Neural cell (in vitro differentiated cells): Measurements from ENCODE around the gene FOXS1.

Experiments used
- EP300 ChIP-seq: fragments of 450-650 bp; conservative IDR thresholded peaks from 2 replicates; pipeline ENCODE4 v1.6.1; 2014; ENCODE audit warnings: antibody characterized with exemption, mild to moderate bottlenecking, moderate library complexity; ENCODE audit not compliant: poor library complexity, severe bottlenecking
- EZH2 ChIP-seq: fragments of 200-600, 300-800 bp; shearing (Covaris generic), sonication (generic); IDR thresholded peaks from 2 replicates; pipeline ENCODE4 v1.6.1; 2014; ENCODE audit warnings: antibody characterized with exemption, low read length, borderline replicate concordance, mild to moderate bottlenecking; ENCODE audit not compliant: insufficient read depth, poor library complexity, severe bottlenecking
- POLR2AphosphoS5 ChIP-seq: IDR thresholded peaks from 2 replicates; pipeline ENCODE4 v1.6.1; 2012
- RAD21 ChIP-seq: fragments of 450-650 bp; conservative IDR thresholded peaks from 2 replicates; pipeline ENCODE4 v1.6.1; 2014; ENCODE audit warnings: antibody characterized with exemption, mild to moderate bottlenecking, moderate library complexity
- SMC3 ChIP-seq: fragments of 450-650 bp; conservative IDR thresholded peaks from 2 replicates; pipeline ENCODE4 v1.6.1; 2014; ENCODE audit warnings: antibody characterized with exemption, mild to moderate bottlenecking, moderate library complexity; ENCODE audit not compliant: poor library complexity
- TAF1 ChIP-seq: IDR thresholded peaks from 2 replicates; pipeline ENCODE4 v1.6.1; 2012; ENCODE audit warnings: low read depth
- TF ChIP-seq, protein P1 (sequence below): fragments of 450-650 bp; IDR thresholded peaks from 2 replicates; pipeline ENCODE4 v1.5.1; 2014; ENCODE audit warnings: antibody characterized with exemption, mild to moderate bottlenecking, moderate library complexity; ENCODE audit not compliant: poor library complexity, severe bottlenecking
- TF ChIP-seq, protein P2 (sequence below): IDR thresholded peaks from 2 replicates; pipeline ENCODE4 v1.6.1; 2012; ENCODE audit warnings: borderline replicate concordance

DNA sequence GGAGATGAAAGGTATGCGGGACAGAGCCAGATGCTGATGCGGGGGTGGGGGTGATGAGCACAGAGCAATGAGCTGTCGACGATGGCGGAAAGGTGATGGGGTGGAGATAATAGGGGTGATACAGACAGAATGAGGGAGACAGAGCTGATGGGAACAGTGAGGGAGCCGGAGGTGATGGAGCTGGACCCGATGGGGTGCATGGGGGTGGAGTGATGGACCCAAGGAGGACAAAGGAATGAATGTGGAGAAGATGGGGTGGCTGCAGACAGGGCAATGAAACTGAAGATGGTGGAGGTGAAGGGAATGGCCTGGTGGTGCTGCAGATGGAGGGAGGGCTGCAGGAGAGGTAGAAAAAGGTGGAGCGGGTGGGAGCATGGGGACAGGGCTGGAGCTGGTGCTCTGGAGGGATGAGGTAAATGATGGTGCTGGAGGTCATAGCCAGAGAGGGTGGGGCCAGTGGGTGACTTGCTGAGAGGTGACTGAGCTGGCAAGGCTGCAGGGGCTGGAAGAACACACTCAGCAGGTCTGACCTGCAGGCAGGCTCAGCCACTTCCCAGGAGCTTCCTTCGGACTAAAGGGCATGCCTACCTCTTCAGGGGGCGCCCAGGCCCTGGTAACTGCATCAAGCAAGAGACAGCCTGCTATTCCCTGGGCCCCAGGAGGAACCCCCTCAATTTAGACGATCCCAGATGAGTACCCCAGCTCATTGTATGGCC, 6.0 kb upstream of the FOXS1 start:
- TF ChIP-seq POLR2AphosphoS5 (no peak), EZH2 (no peak), EP300 (no peak), TAF1 (no peak), SMC3 (no peak), RAD21 (no peak)
- TF ChIP-seq, protein P1, sequence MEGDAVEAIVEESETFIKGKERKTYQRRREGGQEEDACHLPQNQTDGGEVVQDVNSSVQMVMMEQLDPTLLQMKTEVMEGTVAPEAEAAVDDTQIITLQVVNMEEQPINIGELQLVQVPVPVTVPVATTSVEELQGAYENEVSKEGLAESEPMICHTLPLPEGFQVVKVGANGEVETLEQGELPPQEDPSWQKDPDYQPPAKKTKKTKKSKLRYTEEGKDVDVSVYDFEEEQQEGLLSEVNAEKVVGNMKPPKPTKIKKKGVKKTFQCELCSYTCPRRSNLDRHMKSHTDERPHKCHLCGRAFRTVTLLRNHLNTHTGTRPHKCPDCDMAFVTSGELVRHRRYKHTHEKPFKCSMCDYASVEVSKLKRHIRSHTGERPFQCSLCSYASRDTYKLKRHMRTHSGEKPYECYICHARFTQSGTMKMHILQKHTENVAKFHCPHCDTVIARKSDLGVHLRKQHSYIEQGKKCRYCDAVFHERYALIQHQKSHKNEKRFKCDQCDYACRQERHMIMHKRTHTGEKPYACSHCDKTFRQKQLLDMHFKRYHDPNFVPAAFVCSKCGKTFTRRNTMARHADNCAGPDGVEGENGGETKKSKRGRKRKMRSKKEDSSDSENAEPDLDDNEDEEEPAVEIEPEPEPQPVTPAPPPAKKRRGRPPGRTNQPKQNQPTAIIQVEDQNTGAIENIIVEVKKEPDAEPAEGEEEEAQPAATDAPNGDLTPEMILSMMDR = no peak
- TF ChIP-seq, protein P2, sequence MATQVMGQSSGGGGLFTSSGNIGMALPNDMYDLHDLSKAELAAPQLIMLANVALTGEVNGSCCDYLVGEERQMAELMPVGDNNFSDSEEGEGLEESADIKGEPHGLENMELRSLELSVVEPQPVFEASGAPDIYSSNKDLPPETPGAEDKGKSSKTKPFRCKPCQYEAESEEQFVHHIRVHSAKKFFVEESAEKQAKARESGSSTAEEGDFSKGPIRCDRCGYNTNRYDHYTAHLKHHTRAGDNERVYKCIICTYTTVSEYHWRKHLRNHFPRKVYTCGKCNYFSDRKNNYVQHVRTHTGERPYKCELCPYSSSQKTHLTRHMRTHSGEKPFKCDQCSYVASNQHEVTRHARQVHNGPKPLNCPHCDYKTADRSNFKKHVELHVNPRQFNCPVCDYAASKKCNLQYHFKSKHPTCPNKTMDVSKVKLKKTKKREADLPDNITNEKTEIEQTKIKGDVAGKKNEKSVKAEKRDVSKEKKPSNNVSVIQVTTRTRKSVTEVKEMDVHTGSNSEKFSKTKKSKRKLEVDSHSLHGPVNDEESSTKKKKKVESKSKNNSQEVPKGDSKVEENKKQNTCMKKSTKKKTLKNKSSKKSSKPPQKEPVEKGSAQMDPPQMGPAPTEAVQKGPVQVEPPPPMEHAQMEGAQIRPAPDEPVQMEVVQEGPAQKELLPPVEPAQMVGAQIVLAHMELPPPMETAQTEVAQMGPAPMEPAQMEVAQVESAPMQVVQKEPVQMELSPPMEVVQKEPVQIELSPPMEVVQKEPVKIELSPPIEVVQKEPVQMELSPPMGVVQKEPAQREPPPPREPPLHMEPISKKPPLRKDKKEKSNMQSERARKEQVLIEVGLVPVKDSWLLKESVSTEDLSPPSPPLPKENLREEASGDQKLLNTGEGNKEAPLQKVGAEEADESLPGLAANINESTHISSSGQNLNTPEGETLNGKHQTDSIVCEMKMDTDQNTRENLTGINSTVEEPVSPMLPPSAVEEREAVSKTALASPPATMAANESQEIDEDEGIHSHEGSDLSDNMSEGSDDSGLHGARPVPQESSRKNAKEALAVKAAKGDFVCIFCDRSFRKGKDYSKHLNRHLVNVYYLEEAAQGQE = no peak
